NB4 (cell line): ENCODE measurements around the gene RGS16.

Experiments used
- CTCF ChIP-seq: IDR thresholded peaks from one replicate; pipeline ENCODE4 v1.5.1; 2012; ENCODE audit warnings: low read depth, low read length
- MYC ChIP-seq: IDR thresholded peaks from 2 replicates; pipeline ENCODE4 v1.6.1; 2011; ENCODE audit warnings: low read depth, low read length
- POLR2A ChIP-seq: IDR thresholded peaks from 2 replicates; pipeline ENCODE4 v1.6.1; 2011; ENCODE audit warnings: mild to moderate bottlenecking; ENCODE audit not compliant: insufficient read length; ENCODE audit errors: extremely low read depth

- TF ChIP-seq CTCF (no peak), POLR2A (no peak), MYC (no peak)
Observed at GRCh38 chr1:182644886-182645285, 40.7 kb upstream of the RGS16 start.
